K562 (cell line): Measurements from ENCODE around the gene TMEM63C. TPM values are rescaled to one million over a fixed set of nuclear protein-coding genes. Genes with fewer than 3 reads are reported as not detected.

Source experiments
- ATAC-seq: fragments of 200-7000 bp; cut with Tn5 transposase; 3 replicates; pipeline ENCODE4 v1.9.1; 2020; ENCODE audit warnings: moderate library complexity
- BruUV-seq: library from RNA; stranded (reverse); fragments of 400-500 nt; replicated peaks from 2 replicates; lab custom pipeline; 2021; lab: Mats Ljungman, UMichigan
- CTCF ChIA-PET: fragments of 300-600 bp; formaldehyde crosslinking; extraction: SDS; loops from one replicate; lab custom pipeline; 2021; ENCODE audit warnings: low intra/inter-chr PET ratio; lab: Yijun Ruan, JAX
- POLR2A ChIA-PET: fragments of 300-600, 350-650 bp; sonication (Branson Sonifier 250); formaldehyde crosslinking; extraction: SDS; loops from one replicate; lab custom pipeline; 2021; ENCODE audit warnings: antibody characterized with exemption, inconsistent platforms; lab: Yijun Ruan, JAX
- DNase-seq, 4 experiments: peaks; one replicate each; pipeline versions ENCODE4 v3.0.0 to v3.0.0-alpha.2; 2011 to 2018; ENCODE audit warnings: low spot score in 3 of 4, mixed read lengths in 3 of 4; ENCODE audit errors: extremely low read depth in 1 of 4
- FAIRE-seq: peaks from 2 replicates; lab custom pipeline; 2011; peaks lifted over from hg19 to GRCh38; lab: Jason Lieb, UNC
- H2AFZ ChIP-seq: 2 replicates; pipeline ENCODE4 v1.6.0; 2011; ENCODE audit warnings: low read depth, low read length, control low read depth, inconsistent platforms
- H3K27ac ChIP-seq: fragments of 200-600 bp; 3 replicates; pipeline ENCODE4 v1.8.0; 2011; ENCODE audit warnings: low read depth, mild to moderate bottlenecking, control low read depth, inconsistent platforms, low read length, moderate library complexity, mixed read lengths; ENCODE audit errors: extremely low read depth
- H3K27me3 ChIP-seq, 2 experiments: fragments of 300-600 bp in 1 of 2; 2 replicates in 1 of 2; 3 replicates in 1 of 2; pipeline versions ENCODE4 v1.6.0 to v1.8.0; 2011; ENCODE audit warnings: inconsistent platforms in 2 of 2, low read length in 2 of 2, mild to moderate bottlenecking in 1 of 2, mixed read lengths in 1 of 2, moderate library complexity in 1 of 2; ENCODE audit not compliant: control insufficient read depth in 2 of 2, insufficient read depth in 2 of 2
- H3K36me3 ChIP-seq: fragments of 300-600 bp; 3 replicates; pipeline ENCODE4 v1.8.0; 2011; ENCODE audit warnings: mild to moderate bottlenecking, low read length, inconsistent platforms; ENCODE audit not compliant: control insufficient read depth, insufficient read depth
- H3K4me1 ChIP-seq, 2 experiments: fragments of 200-600 bp in 1 of 2; replicated peaks in 1 of 2; 2 replicates in 1 of 2; 3 replicates in 1 of 2; pipeline versions ENCODE4 v1.5.1 to v1.8.0; 2011; ENCODE audit warnings: inconsistent platforms in 2 of 2, low read length in 2 of 2, mild to moderate bottlenecking in 1 of 2, mixed read lengths in 1 of 2, moderate library complexity in 1 of 2; ENCODE audit not compliant: control insufficient read depth in 2 of 2, insufficient read depth in 2 of 2
- H3K4me2 ChIP-seq: 2 replicates; pipeline ENCODE4 v1.6.1; 2011; ENCODE audit warnings: low read length, control low read depth, inconsistent platforms, mixed read lengths; ENCODE audit not compliant: insufficient read depth
- H3K4me3 ChIP-seq: fragments of 200-600 bp; sonication (generic), shearing (Covaris generic); 2 replicates; pipeline ENCODE4 v1.5.1; 2016; ENCODE audit warnings: control low read depth, inconsistent platforms
- H3K79me2 ChIP-seq: fragments of 200-600 bp; 3 replicates; pipeline ENCODE4 v1.8.0; 2011; ENCODE audit warnings: low read length, inconsistent platforms; ENCODE audit not compliant: control insufficient read depth, insufficient read depth
- H3K9ac ChIP-seq, 2 experiments: 2 replicates each; pipeline versions ENCODE4 v1.6.0 to v1.6.1; 2011; ENCODE audit warnings: low read depth in 2 of 2, low read length in 2 of 2, control low read depth in 1 of 2, inconsistent platforms in 1 of 2, mild to moderate bottlenecking in 1 of 2, mixed read lengths in 1 of 2; ENCODE audit not compliant: insufficient read depth in 1 of 2
- H3K9me1 ChIP-seq: one replicate; pipeline ENCODE4 v1.6.0; 2011; ENCODE audit warnings: inconsistent platforms, mild to moderate bottlenecking, low read length, moderate library complexity; ENCODE audit not compliant: control insufficient read depth, insufficient read depth
- H3K9me3 ChIP-seq: replicated peaks from 2 replicates; pipeline ENCODE4 v1.5.1; 2011; ENCODE audit warnings: low read depth, low read length, inconsistent platforms; ENCODE audit not compliant: control insufficient read depth, insufficient read depth
- H4K20me1 ChIP-seq: replicated peaks from 2 replicates; pipeline ENCODE4 v1.6.1; 2011; ENCODE audit warnings: low read length, inconsistent platforms, mixed read lengths; ENCODE audit not compliant: control insufficient read depth, insufficient read depth
- CBX5 ChIP-seq: IDR thresholded peaks from 2 replicates; pipeline ENCODE4 v1.6.1; 2014; ENCODE audit warnings: low read depth, borderline replicate concordance
- IRF2 ChIP-seq: sonication (generic); formaldehyde crosslinking; IDR thresholded peaks from 2 replicates; pipeline ENCODE4 v1.8.1; 2022; ENCODE audit warnings: mild to moderate bottlenecking, missing genetic modification reagents
- MAFF ChIP-seq: IDR thresholded peaks from 2 replicates; pipeline ENCODE4 v1.6.1; 2012; ENCODE audit warnings: low read length, improper control_type of control experiment
- MYC ChIP-seq, 2 experiments: fragments of 250-450 bp in 1 of 2; sonication (Bioruptor Pico) in 1 of 2; IDR thresholded peaks; 2 replicates each; pipeline versions ENCODE4 v1.5.1 to v1.6.1; 2012 to 2021; ENCODE audit warnings: low read depth in 2 of 2, borderline replicate concordance in 1 of 2, improper control_type of control experiment in 1 of 2, low read length in 1 of 2, mild to moderate bottlenecking in 1 of 2, moderate library complexity in 1 of 2
- PCBP2 ChIP-seq: fragments of 200-400 bp; formaldehyde crosslinking; IDR thresholded peaks from 2 replicates; pipeline ENCODE4 v1.6.1; 2018; ENCODE audit warnings: low read length, low read depth, mild to moderate bottlenecking, moderate library complexity; ENCODE audit not compliant: poor library complexity, severe bottlenecking
- POLR2AphosphoS2 ChIP-seq: IDR thresholded peaks from 2 replicates; pipeline ENCODE4 v1.6.1; 2012; ENCODE audit warnings: low read length, improper control_type of control experiment
- PPARD ChIP-seq: fragments of 250-450 bp; sonication (Bioruptor Pico); IDR thresholded peaks from 2 replicates; pipeline ENCODE4 v1.8.0; 2022; ENCODE audit warnings: inconsistent platforms, mild to moderate bottlenecking, moderate library complexity
- RFX7 ChIP-seq: fragments of 250-450 bp; sonication (Bioruptor Pico); IDR thresholded peaks from 2 replicates; pipeline ENCODE4 v1.5.1; 2021; ENCODE audit warnings: mild to moderate bottlenecking
- STAT5A ChIP-seq: IDR thresholded peaks from 2 replicates; pipeline ENCODE4 v1.6.1; 2012; ENCODE audit warnings: low read length, inconsistent platforms, borderline replicate concordance
- ZNF766 ChIP-seq: fragments of 200-800 bp; sonication (Bioruptor generic); conservative IDR thresholded peaks from 2 replicates; pipeline ENCODE4 v1.6.1; 2016; ENCODE audit warnings: missing genetic modification characterization, missing compliant biosample characterization
- WGBS: fragments of 100-300 bp; shearing (Covaris generic); methylation state at CpG from one replicate; pipeline ENCODE4 v1.1.6; 2016; ENCODE audit warnings: low coverage, mixed read lengths; ENCODE audit not compliant: insufficient coverage; ENCODE audit errors: missing lambda C conversion rate; 5-methylcytosine and 5-hydroxymethylcytosine counted together
- in situ Hi-C: fragments of 300-500 bp; cut with MboI; formaldehyde crosslinking; loops from 4 replicates; pipeline ENCODE4 v1.15.0; 2018; ENCODE audit warnings: inconsistent platforms, mixed read lengths
- intact Hi-C: fragments of 100-400 bp; cut with micrococcal nuclease; formaldehyde crosslinking; loops from 2 replicates; pipeline ENCODE4 v1.14.2; 2022
- polyA plus RNA-seq, 8 experiments: library from polyadenylated mRNA; depleted of rRNA in 4 of 8; stranded (reverse) in 5 of 8; unstranded in 3 of 8; fragments of >200 nt; fragmentation: Nextera tagmentation in 2 of 8; fragmentation: Illumina TruSeq in 1 of 8; extraction: Ambion mirVana in 2 of 8; extraction: Trizol in 1 of 8; gene quantifications; 2 replicates each; pipeline versions ENCODE4 v1.2.1 to v1.2.3, GENCODE V29; 2011 to 2014; ENCODE audit warnings: inconsistent platforms in 1 of 8, missing spikeins in 1 of 8
- total RNA-seq, 7 experiments: library from RNA; depleted of rRNA in 6 of 7; stranded (reverse); fragments of >200 nt in 6 of 7; fragmentation: Illumina TruSeq in 2 of 7; extraction: Trizol in 2 of 7; gene quantifications; 2 replicates each; pipeline versions ENCODE4 v1.2.1 to v1.2.3, GENCODE V29; 2011 to 2021; ENCODE audit warnings: low replicate concordance in 1 of 7
- TF ChIP-seq, protein P1 (sequence below): fragments of 450-650 bp; IDR thresholded peaks from 2 replicates; pipeline ENCODE4 v1.6.1; 2016; ENCODE audit warnings: missing biosample characterization, missing genetic modification characterization
- TF ChIP-seq, protein P2 (sequence below): sonication (generic); IDR thresholded peaks from 2 replicates; pipeline ENCODE4 v1.6.1; 2016

Gene TMEM63C
- total and polyA plus RNA-seq, 9 of the 15 experiments (the other 6 are each of a cell fraction or from before 2014, with no cell fraction given), result 0.07 TPM; not detected in 8

GRCh38 chr14:77222546-77223225, 41.1 kb downstream of the TMEM63C start (continued):
- TF ChIP-seq, protein P1, sequence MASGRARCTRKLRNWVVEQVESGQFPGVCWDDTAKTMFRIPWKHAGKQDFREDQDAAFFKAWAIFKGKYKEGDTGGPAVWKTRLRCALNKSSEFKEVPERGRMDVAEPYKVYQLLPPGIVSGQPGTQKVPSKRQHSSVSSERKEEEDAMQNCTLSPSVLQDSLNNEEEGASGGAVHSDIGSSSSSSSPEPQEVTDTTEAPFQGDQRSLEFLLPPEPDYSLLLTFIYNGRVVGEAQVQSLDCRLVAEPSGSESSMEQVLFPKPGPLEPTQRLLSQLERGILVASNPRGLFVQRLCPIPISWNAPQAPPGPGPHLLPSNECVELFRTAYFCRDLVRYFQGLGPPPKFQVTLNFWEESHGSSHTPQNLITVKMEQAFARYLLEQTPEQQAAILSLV (tag), result no peak
- TF ChIP-seq RFX7 (CRISPR knock-in tag) (no peak), ZNF766 (CRISPR knock-in tag) (no peak), MAFF (no peak), MYC (IDR thresholded peaks at IDR 0.05; ENCODE audit: low read depth, low read length) (no peak), MYC (CRISPR knock-in tag; IDR thresholded peaks at IDR 0.05; ENCODE audit: borderline replicate concordance, low read depth) (no peak)

DNA sequence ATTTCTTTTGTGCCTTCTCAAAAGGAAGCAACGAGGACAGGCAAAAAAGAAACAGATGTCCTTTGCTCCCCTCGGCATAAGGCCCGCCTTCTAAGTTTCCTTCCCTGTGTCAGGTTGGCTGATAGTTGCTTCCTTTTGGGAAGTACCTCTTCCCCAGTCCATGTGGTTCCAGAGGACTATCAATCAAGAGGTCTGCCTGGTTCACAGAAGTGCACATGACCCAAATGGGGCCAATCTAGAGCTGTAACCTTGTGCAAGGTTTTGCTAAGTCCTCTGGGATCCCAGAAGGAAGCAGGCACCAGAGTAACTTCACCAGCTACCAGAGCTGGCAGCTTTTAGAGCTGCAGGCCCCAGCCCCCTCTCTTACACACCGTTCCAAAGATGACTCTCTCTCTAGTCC, 42.6 kb downstream of the TMEM63C start:
- H3K4me2 ChIP-seq, result no peak overlapping the region
- no peaks in the 10 kb centered on the region for H3K9me1 ChIP-seq
- intact Hi-C loops (no loop called here), in situ Hi-C loops (no loop called here)
- FAIRE-seq (no peak), DNase-seq (no peak), ATAC-seq (no peak)
- TF ChIP-seq PCBP2 (no peak), STAT5A (no peak), CBX5 (no peak), IRF2 (CRISPR knock-in tag) (no peak), POLR2AphosphoS2 (no peak), PPARD (no peak)
- TF ChIP-seq, protein P2, sequence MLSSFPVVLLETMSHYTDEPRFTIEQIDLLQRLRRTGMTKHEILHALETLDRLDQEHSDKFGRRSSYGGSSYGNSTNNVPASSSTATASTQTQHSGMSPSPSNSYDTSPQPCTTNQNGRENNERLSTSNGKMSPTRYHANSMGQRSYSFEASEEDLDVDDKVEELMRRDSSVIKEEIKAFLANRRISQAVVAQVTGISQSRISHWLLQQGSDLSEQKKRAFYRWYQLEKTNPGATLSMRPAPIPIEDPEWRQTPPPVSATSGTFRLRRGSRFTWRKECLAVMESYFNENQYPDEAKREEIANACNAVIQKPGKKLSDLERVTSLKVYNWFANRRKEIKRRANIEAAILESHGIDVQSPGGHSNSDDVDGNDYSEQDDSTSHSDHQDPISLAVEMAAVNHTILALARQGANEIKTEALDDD, result no peak
- peaks cover 0 to 4% of the 10 kb centered on the region in 2 experiments; a peak in 1 of 5 replicates for H3K4me1 ChIP-seq
- no peaks in the 10 kb centered on the region for H3K36me3 ChIP-seq
- POLR2A ChIA-PET, result interaction anchor here (0.8 kb wide), 1 partner anchor 28 kb away, joined by 3 read pairs; no protein-coding TSS in a partner anchor
- WGBS, result 5% methylated on average over 4 of the region's 4 CpGs
- H4K20me1 ChIP-seq, result no peaks in the 10 kb centered on the region
- H3K4me3 ChIP-seq, result no peak overlapping the region
- H2AFZ ChIP-seq, result no peak overlapping the region
- H3K27me3 ChIP-seq, result peaks cover 3 to 27% of the 10 kb centered on the region in 2 experiments; a peak in 4 of 5 replicates
- H3K79me2 ChIP-seq, result no peaks in the 10 kb centered on the region
- H3K27ac ChIP-seq, result no peak overlapping the region
- no TSS peak for BruUV-seq
- H3K9ac ChIP-seq, result no peak overlapping the region
- no peaks in the 10 kb centered on the region for H3K9me3 ChIP-seq
- CTCF ChIA-PET, result no interaction called here
